Fibroblast of the aortic adventitia (primary cell): ENCODE measurements around the gene ACTN3. TPM values are rescaled to one million over a fixed set of nuclear protein-coding genes. Genes with fewer than 3 reads are reported as not detected.

Experiments
- DNase-seq: peaks from one replicate; pipeline ENCODE4 v3.0.0-alpha.2; 2010; ENCODE audit warnings: low read depth
- H3K4me3 ChIP-seq: 2 replicates; pipeline ENCODE4 v1.5.1; 2011; ENCODE audit warnings: low read depth, mild to moderate bottlenecking, control low read depth, low read length, moderate library complexity
- total RNA-seq: library from RNA; depleted of rRNA; stranded (reverse); fragments of >200 nt; gene quantifications from 2 replicates; pipeline ENCODE4 v1.2.3, GENCODE V29; 2012; ENCODE audit warnings: low replicate concordance
- TF ChIP-seq, protein P1 (sequence below): IDR thresholded peaks from 2 replicates; pipeline ENCODE4 v1.5.1; 2011; ENCODE audit warnings: mild to moderate bottlenecking, low read length, control low read depth, inconsistent platforms; ENCODE audit not compliant: insufficient read depth

The ACTN3 gene
- total RNA-seq, 1 donor: not detected

DNA sequence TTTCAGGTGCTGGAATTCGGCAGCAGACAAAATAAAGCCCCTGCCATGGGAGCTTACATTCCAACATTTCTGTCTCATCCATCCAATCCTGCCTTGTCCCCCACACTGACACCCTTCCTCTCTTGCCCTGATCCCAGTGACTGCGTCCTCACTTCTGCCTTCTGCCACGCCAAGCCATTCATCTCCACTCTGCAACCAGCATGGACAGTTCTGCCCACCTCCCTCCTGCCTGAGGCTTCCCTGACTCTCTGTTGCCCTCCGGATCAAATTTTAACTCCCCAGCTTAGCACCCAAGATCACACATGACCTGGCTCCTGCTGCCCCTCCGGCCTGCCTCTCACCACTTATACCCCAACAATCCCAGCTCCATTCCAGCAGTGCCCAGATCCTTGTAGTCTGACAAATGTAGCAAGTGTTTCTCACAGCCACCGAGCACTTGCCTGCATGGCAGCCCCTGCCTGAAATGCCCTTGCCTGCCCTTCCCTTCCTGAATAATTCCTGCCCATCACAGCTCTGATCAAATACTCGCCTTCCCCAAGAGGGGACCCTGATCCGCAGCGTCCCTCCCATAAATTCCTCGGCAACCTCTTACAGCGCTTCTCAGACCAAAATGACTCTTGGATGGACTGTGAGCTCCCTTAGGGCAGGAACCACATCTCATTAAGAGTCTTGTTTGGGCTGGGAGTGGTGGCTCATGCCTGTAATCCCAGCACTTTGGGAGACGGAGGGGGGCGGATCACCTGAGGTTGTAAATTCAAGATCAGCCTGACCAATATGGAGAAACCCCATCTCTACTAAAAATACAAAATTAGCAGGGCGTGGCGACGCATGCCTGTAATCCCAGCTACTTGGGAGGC, 2.3 kb downstream of the ACTN3 start:
- TF ChIP-seq, protein P1, sequence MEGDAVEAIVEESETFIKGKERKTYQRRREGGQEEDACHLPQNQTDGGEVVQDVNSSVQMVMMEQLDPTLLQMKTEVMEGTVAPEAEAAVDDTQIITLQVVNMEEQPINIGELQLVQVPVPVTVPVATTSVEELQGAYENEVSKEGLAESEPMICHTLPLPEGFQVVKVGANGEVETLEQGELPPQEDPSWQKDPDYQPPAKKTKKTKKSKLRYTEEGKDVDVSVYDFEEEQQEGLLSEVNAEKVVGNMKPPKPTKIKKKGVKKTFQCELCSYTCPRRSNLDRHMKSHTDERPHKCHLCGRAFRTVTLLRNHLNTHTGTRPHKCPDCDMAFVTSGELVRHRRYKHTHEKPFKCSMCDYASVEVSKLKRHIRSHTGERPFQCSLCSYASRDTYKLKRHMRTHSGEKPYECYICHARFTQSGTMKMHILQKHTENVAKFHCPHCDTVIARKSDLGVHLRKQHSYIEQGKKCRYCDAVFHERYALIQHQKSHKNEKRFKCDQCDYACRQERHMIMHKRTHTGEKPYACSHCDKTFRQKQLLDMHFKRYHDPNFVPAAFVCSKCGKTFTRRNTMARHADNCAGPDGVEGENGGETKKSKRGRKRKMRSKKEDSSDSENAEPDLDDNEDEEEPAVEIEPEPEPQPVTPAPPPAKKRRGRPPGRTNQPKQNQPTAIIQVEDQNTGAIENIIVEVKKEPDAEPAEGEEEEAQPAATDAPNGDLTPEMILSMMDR: no peak
- DNase-seq: no peak
- H3K4me3 ChIP-seq: no peak overlapping the region

DNA sequence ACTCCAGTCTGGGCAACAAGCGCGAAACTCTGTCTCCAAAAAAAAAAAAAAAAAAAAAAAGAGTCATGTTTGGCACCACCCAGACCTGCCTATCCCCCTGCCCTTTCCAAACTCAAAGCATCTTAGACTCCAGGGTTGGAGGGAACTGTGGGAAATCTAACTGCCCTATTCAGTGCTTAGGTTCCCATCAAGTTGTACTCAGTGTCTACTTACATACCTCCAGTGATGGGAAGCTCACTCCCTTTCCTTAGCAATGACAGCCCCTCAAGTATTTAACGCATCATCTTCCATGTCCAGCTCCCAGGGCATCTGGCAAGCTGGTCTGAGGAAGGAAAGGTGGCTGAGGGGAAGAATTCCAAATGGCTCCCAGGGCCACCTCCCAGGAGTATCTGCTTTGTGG, 3.0 kb downstream of the ACTN3 start:
- TF ChIP-seq, protein P1: no peak
- DNase-seq: no peak
- H3K4me3 ChIP-seq: no peak overlapping the region

- TF ChIP-seq, protein P1: no peak
- H3K4me3 ChIP-seq: no peak overlapping the region
- DNase-seq: no peak
Measured at GRCh38 chr11:66550887-66551286, 4.2 kb downstream of the ACTN3 start.

- no peak for DNase-seq
- H3K4me3 ChIP-seq: no peak overlapping the region
- TF ChIP-seq, protein P1: no peak
Measured at GRCh38 chr11:66554602-66555001, 7.9 kb downstream of the ACTN3 start.

DNA sequence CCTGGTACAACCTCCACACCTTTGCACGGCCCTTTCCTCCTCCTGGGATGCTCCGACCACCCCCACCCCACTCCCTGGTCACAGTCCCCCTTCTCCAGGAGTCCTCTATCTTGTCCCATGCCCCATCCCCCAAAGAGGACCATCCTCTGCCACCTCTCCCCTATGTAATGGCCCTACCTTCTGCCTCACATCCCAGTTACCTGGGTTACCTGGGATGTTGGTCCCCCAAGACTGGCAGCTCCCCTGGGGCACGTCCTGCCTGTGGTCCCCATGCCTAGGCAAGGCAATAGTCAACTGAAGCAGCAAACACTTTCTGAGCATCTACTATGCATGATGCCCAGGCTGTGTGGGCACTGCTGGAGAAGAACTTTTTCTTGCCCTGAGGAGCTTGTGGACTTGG, 8.7 kb downstream of the ACTN3 start:
- no peak for DNase-seq
- TF ChIP-seq, protein P1: no peak
- H3K4me3 ChIP-seq: no peak overlapping the region

GRCh38 chr11:66556086-66556485, 9.4 kb downstream of the ACTN3 start:
- TF ChIP-seq, protein P1: no peak
- no peak for DNase-seq
- H3K4me3 ChIP-seq: no peak overlapping the region

DNA sequence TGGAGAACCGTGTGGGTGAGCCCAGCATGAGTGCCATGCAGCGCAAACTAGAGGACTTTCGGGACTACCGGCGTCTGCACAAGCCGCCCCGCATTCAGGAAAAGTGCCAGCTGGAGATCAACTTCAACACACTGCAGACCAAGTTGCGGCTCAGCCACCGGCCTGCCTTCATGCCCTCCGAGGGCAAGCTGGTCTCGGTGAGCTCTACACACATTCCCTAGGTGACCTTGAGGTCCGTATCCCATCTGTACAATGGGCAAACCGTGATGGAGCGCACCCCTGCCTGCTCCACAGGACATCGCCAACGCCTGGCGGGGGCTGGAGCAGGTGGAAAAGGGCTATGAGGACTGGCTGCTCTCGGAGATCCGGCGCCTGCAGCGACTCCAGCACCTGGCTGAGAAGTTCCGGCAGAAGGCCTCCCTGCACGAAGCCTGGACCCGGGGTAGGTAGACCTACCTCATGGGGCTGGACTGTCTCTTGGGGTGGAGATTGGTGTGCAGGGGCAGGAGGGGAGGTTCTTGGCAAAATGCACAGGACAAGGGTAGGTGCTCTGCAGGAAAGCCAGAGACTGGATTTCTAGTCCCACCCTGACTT, 11.1 kb downstream of the ACTN3 start:
- TF ChIP-seq, protein P1: no peak
- no peak for DNase-seq

More for the DNA sequence above, 11.1 kb downstream of the ACTN3 start:
- H3K4me3 ChIP-seq: no peak overlapping the region
